Measurements from ENCODE around the gene PTGER2. TPM values are rescaled to one million over a fixed set of nuclear protein-coding genes. Genes with fewer than 3 reads are reported as not detected.
A peak's percentile ranks its signal among the peaks of the same experiment; 100 is the strongest.

The PTGER2 gene
- total RNA-seq, 2 experiments from 2014 or later, result 4.3 to 4.8 TPM

DNA sequence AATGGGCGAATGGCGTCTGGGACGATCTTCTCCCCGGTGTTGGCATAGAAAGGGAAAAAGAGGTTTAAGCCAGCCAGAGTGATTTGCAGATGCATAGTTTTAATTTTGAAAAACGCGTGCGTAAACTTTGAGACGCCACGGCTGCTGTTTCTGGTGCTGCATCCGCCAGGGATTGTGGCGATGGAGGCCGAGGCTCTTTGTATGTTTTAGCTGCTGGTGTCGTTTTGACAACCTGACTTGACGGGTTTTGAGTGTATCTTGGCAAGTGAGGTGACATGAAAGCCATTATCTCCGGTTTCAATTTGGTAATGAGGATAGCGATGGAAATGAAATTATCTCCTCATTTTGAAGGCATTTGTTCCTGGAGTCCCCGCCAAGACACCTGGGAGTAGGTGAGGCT is 45.0 kb upstream of the PTGER2 start:
- no peaks in the 10 kb centered on the region for H3K36me3 ChIP-seq (ENCODE audit: insufficient read depth, low read length)
- H3K9me3 Mint-ChIP-seq, result no peaks in the 10 kb centered on the region
- H3K27me3 Mint-ChIP-seq, result peaks cover 50% of the 10 kb centered on the region
- intact Hi-C loops (cut with DNase I, micrococcal nuclease), result no loop called here
- H3K27me3 ChIP-seq (ENCODE audit: control insufficient read depth in 1 of 2, insufficient read depth in 2 of 2, low read length in 2 of 2), result peaks cover 23 to 26% of the 10 kb centered on the region in 2 experiments
- TF ChIP-seq, protein P1, sequence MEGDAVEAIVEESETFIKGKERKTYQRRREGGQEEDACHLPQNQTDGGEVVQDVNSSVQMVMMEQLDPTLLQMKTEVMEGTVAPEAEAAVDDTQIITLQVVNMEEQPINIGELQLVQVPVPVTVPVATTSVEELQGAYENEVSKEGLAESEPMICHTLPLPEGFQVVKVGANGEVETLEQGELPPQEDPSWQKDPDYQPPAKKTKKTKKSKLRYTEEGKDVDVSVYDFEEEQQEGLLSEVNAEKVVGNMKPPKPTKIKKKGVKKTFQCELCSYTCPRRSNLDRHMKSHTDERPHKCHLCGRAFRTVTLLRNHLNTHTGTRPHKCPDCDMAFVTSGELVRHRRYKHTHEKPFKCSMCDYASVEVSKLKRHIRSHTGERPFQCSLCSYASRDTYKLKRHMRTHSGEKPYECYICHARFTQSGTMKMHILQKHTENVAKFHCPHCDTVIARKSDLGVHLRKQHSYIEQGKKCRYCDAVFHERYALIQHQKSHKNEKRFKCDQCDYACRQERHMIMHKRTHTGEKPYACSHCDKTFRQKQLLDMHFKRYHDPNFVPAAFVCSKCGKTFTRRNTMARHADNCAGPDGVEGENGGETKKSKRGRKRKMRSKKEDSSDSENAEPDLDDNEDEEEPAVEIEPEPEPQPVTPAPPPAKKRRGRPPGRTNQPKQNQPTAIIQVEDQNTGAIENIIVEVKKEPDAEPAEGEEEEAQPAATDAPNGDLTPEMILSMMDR (IDR thresholded peaks at IDR 0.05), result no peak
- no peak overlapping the region for H3K27ac Mint-ChIP-seq
- DNase-seq (peak in 1 of 14 experiments; percentile 31), ATAC-seq (ENCODE audit: poor library complexity) (no peak)
- H3K4me1 Mint-ChIP-seq (ENCODE audit: low read depth), result peaks cover 35% of the 10 kb centered on the region
- peaks cover 0 to 9% of the 10 kb centered on the region in 2 experiments for H3K9me3 ChIP-seq (ENCODE audit: control insufficient read depth in 1 of 2, insufficient read depth in 1 of 2, low read length in 2 of 2)
- H3K4me3 Mint-ChIP-seq, result peak overlapping the region; percentile 92
- peak overlapping the region; percentile 66 for H3K4me3 ChIP-seq (ENCODE audit: low read length)
- ChIA-PET CTCF (no interaction called here), POLR2A (no interaction called here)
- H3K4me1 ChIP-seq (ENCODE audit: insufficient read depth, low read length), result peaks cover 44% of the 10 kb centered on the region
- H3K36me3 Mint-ChIP-seq (ENCODE audit: low read depth), result no peaks in the 10 kb centered on the region
- H3K27ac ChIP-seq (ENCODE audit: low read depth in 1 of 2, low read length in 2 of 2), result no peak overlapping the region

DNA sequence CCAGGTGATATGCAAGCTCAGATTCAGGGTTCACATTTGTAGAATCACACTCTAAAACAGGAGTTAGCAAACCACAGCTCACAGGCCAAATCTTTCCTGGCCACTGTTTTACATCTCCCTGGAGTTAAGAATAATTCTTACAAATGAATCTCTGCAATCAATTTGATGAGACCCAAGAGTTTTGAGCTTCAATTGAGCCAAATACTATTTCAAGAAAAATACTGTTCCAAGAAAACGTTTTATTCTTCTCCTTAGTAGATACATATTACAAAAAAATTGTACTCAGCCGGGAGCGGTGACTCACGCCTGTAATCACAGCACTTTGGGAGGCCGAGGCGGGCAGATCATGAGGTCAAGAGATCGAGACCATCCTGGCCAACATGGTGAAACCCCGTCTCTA is 44.1 kb upstream of the PTGER2 start:
- POLR2A ChIA-PET, result no interaction called here
- DNase-seq (no peak), ATAC-seq (ENCODE audit: poor library complexity) (no peak)
- no peak overlapping the region for H3K27ac Mint-ChIP-seq
- peaks cover 34% of the 10 kb centered on the region for H3K4me1 Mint-ChIP-seq (ENCODE audit: low read depth)
- TF ChIP-seq, protein P1 (IDR thresholded peaks at IDR 0.05), result no peak
- H3K9me3 Mint-ChIP-seq, result no peaks in the 10 kb centered on the region
- peaks cover 23 to 26% of the 10 kb centered on the region in 2 experiments for H3K27me3 ChIP-seq (ENCODE audit: control insufficient read depth in 1 of 2, insufficient read depth in 2 of 2, low read length in 2 of 2)
- peaks cover 0 to 9% of the 10 kb centered on the region in 2 experiments for H3K9me3 ChIP-seq (ENCODE audit: control insufficient read depth in 1 of 2, insufficient read depth in 1 of 2, low read length in 2 of 2)
- CTCF ChIA-PET, result no interaction called here
- no peak overlapping the region for H3K4me3 Mint-ChIP-seq
- peaks cover 43% of the 10 kb centered on the region for H3K4me1 ChIP-seq (ENCODE audit: insufficient read depth, low read length)
- H3K4me3 ChIP-seq (ENCODE audit: low read length), result peak overlapping the region; percentile 66
- no peaks in the 10 kb centered on the region for H3K36me3 ChIP-seq (ENCODE audit: insufficient read depth, low read length)
- H3K27me3 Mint-ChIP-seq, result peaks cover 50% of the 10 kb centered on the region
- intact Hi-C loops (cut with DNase I, micrococcal nuclease), result loop anchor here (10.0 kb wide), 2 partner anchors 225 to 275 kb away; no protein-coding TSS in a partner anchor
- H3K27ac ChIP-seq (ENCODE audit: low read depth in 1 of 2, low read length in 2 of 2), result no peak overlapping the region
- H3K36me3 Mint-ChIP-seq (ENCODE audit: low read depth), result no peaks in the 10 kb centered on the region

GRCh38 chr14:52271538-52271937 is 42.6 kb upstream of the PTGER2 start:
- no peak for ATAC-seq (ENCODE audit: poor library complexity)
- no peak overlapping the region for H3K4me3 Mint-ChIP-seq

More at GRCh38 chr14:52271538-52271937, 42.6 kb upstream of the PTGER2 start:
- Mint-ChIP-seq H3K4me1 (ENCODE audit: low read depth) (peaks cover 20% of the 10 kb centered on the region), H3K27me3 (peaks cover 45% of the 10 kb centered on the region), H3K36me3 (ENCODE audit: low read depth) (no peaks in the 10 kb centered on the region), H3K9me3 (no peaks in the 10 kb centered on the region), H3K27ac (no peak overlapping the region)
- Histone ChIP-seq H3K36me3 (ENCODE audit: insufficient read depth, low read length) (no peaks in the 10 kb centered on the region), H3K9me3 (ENCODE audit: control insufficient read depth in 1 of 2, insufficient read depth in 1 of 2, low read length in 2 of 2) (peaks cover 0 to 9% of the 10 kb centered on the region in 2 experiments), H3K4me1 (ENCODE audit: insufficient read depth, low read length) (peaks cover 28% of the 10 kb centered on the region), H3K4me3 (ENCODE audit: low read length) (no peak overlapping the region), H3K27ac (ENCODE audit: low read depth in 1 of 2, low read length in 2 of 2) (no peak overlapping the region), H3K27me3 (ENCODE audit: control insufficient read depth in 1 of 2, insufficient read depth in 2 of 2, low read length in 2 of 2) (peaks cover 23 to 26% of the 10 kb centered on the region in 2 experiments)
- CTCF ChIA-PET, result no interaction called here
- TF ChIP-seq, protein P1 (IDR thresholded peaks at IDR 0.05), result no peak
- POLR2A ChIA-PET, result no interaction called here
- intact Hi-C loops (cut with DNase I, micrococcal nuclease), result loop anchor here (10.0 kb wide), 2 partner anchors 227 to 277 kb away; no protein-coding TSS in a partner anchor
- DNase-seq, result peak in 1 of 14 experiments; percentile 20
